ENCODE measurements around the gene GLTPD2.

The GLTPD2 gene

GRCh38 chr17:4764595-4764994 is 24.2 kb upstream of the GLTPD2 start:
- H3K27ac ChIP-seq = no peak overlapping the region
- no peaks in the 10 kb centered on the region for H3K27me3 ChIP-seq (replicated peaks)
- in situ Hi-C loops (cut with HindIII; ENCODE audit: low pct_ligation_motif_present, low sequenced_read_pairs) = no loop called here
- H3K36me3 ChIP-seq (replicated peaks) = no peaks in the 10 kb centered on the region
- H3K4me3 ChIP-seq (ENCODE audit: low read depth, low read length) = no peak overlapping the region
- TF ChIP-seq, protein P1, sequence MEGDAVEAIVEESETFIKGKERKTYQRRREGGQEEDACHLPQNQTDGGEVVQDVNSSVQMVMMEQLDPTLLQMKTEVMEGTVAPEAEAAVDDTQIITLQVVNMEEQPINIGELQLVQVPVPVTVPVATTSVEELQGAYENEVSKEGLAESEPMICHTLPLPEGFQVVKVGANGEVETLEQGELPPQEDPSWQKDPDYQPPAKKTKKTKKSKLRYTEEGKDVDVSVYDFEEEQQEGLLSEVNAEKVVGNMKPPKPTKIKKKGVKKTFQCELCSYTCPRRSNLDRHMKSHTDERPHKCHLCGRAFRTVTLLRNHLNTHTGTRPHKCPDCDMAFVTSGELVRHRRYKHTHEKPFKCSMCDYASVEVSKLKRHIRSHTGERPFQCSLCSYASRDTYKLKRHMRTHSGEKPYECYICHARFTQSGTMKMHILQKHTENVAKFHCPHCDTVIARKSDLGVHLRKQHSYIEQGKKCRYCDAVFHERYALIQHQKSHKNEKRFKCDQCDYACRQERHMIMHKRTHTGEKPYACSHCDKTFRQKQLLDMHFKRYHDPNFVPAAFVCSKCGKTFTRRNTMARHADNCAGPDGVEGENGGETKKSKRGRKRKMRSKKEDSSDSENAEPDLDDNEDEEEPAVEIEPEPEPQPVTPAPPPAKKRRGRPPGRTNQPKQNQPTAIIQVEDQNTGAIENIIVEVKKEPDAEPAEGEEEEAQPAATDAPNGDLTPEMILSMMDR (IDR thresholded peaks at IDR 0.05; ENCODE audit: low read depth, low read length, missing control alignments) = no peak
- DNase-seq = no peak

- in situ Hi-C loops (cut with HindIII; ENCODE audit: low pct_ligation_motif_present, low sequenced_read_pairs) = no loop called here
- no peak overlapping the region for H3K27ac ChIP-seq
- no peaks in the 10 kb centered on the region for H3K27me3 ChIP-seq (replicated peaks)
- TF ChIP-seq, protein P1 (IDR thresholded peaks at IDR 0.05; ENCODE audit: low read depth, low read length, missing control alignments) = no peak
- no peak overlapping the region for H3K4me3 ChIP-seq (ENCODE audit: low read depth, low read length)
- DNase-seq = no peak
- H3K36me3 ChIP-seq (replicated peaks) = no peaks in the 10 kb centered on the region
These were observed 22.6 kb upstream of the GLTPD2 start for GRCh38 chr17:4766201-4766600.

DNA sequence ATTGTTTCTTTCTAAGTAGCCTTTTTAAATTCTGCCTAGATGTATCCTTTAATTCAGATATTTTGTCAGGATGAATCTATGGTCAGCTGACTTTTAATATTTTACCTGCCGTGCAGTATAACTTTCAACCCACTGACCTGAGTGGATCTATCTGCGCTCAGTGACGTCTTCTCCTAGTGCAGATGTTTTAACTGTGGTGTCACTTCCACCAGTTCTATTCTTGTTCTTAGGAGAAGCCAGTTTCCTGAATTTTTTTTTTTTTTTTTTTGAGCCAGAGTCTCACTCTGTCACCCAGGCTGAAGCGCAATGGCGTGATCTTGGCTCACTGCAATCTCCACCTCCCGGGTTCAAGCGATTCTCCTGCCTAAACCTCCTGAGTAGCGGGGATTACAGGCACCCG is 22.0 kb upstream of the GLTPD2 start:
- DNase-seq = no peak
- in situ Hi-C loops (cut with HindIII; ENCODE audit: low pct_ligation_motif_present, low sequenced_read_pairs) = no loop called here
- Histone ChIP-seq H3K36me3 (replicated peaks) (no peaks in the 10 kb centered on the region), H3K27ac (no peak overlapping the region), H3K4me3 (ENCODE audit: low read depth, low read length) (no peak overlapping the region), H3K27me3 (replicated peaks) (peaks cover under 1% of the 10 kb centered on the region)
- TF ChIP-seq, protein P1 (IDR thresholded peaks at IDR 0.05; ENCODE audit: low read depth, low read length, missing control alignments) = no peak

DNA sequence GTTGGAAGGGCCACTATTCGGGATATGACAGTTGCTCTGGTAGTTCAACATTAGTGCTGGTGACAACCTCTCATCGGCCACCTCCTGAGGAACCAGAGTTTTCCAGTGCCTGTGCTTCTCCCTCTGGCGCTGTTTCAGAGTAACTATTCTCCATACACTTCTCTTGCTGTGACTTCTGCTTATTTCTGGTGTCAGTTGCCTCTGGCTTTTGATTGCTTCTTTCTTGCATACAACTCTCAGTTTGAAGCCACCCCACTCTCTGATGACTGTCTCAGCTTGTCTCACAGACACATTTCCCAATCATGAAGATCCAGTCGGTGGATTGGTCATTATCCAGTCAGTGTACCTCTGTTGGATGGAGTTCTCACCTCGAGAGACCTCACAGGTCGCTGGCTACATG is 20.5 kb upstream of the GLTPD2 start:
- Histone ChIP-seq H3K27me3 (replicated peaks) (peaks cover 4% of the 10 kb centered on the region), H3K36me3 (replicated peaks) (no peaks in the 10 kb centered on the region), H3K4me3 (ENCODE audit: low read depth, low read length) (no peak overlapping the region), H3K27ac (no peak overlapping the region)
- TF ChIP-seq, protein P1 (IDR thresholded peaks at IDR 0.05; ENCODE audit: low read depth, low read length, missing control alignments) = no peak
- in situ Hi-C loops (cut with HindIII; ENCODE audit: low pct_ligation_motif_present, low sequenced_read_pairs) = no loop called here
- no peak for DNase-seq

DNA sequence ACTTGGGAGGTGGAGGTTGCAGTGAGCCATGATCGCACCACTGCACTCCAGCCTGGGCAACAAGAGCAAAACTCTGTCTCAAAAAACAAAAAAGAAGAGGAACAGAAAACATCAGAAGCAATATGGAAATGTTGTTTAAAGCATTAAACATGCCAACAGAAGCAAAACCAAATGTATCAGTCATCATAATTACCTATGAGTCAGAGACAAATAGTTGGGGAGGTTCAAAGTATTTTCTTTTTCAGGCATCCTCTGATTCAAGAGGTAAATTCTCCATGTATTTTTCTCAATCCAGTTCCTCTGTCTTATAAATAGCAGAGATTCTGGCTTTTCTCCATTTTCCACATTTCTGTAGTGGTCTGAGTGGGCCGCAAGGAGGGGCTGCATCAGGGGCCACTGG is 19.1 kb upstream of the GLTPD2 start:
- in situ Hi-C loops (cut with HindIII; ENCODE audit: low pct_ligation_motif_present, low sequenced_read_pairs) = no loop called here
- no peak for DNase-seq
- no peak overlapping the region for H3K4me3 ChIP-seq (ENCODE audit: low read depth, low read length)
- H3K27ac ChIP-seq = no peak overlapping the region
- peaks cover 4% of the 10 kb centered on the region for H3K27me3 ChIP-seq (replicated peaks)
- TF ChIP-seq, protein P1 (IDR thresholded peaks at IDR 0.05; ENCODE audit: low read depth, low read length, missing control alignments) = no peak
- no peaks in the 10 kb centered on the region for H3K36me3 ChIP-seq (replicated peaks)

DNA sequence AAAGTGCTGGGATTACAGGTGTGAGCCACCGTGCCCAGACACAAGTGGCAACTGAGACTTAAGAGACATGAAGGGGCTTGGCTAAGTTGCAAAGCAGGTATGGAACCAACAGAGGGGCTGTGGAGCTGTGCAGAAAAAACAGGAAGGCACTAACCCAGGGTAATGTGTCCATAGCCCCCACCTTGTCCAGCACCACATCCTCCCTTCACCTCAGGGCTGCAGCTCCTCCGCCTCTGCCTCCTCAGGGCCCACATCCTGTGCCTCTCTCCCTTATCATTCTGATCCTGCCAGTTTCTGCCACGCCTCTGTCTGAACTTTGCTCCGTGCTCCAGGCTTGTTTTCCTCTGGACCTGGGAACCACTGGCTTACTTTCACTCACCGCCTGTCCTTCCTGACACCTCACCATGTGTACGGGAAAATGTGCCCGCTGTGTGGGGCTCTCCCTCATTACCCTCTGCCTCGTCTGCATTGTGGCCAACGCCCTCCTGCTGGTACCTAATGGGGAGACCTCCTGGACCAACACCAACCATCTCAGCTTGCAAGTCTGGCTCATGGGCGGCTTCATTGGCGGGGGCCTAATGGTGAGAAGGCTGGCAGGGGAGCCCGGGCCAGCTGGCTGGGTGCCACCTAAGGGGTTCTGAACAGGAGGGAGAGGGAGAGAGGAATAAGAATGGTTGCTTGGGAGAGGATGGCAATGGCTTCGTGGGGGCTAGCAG is 17.1 kb upstream of the GLTPD2 start, which contains the start of gene TM4SF5:
Gene TM4SF5 (plus strand): TSS at position 368 of the 716 bp plus-strand sequence. CDS start 37 bp downstream, at position 405.
- TF ChIP-seq, protein P1 (IDR thresholded peaks at IDR 0.05; ENCODE audit: low read depth, low read length, missing control alignments) = no peak
- H3K36me3 ChIP-seq (replicated peaks) = no peaks in the 10 kb centered on the region
- no peak for DNase-seq
- in situ Hi-C loops (cut with HindIII; ENCODE audit: low pct_ligation_motif_present, low sequenced_read_pairs) = no loop called here
- H3K27ac ChIP-seq = no peak within 1 kb of the TSS
- peaks cover 4% of the 10 kb centered on the region for H3K27me3 ChIP-seq (replicated peaks)
- H3K4me3 ChIP-seq (ENCODE audit: low read depth, low read length) = no peak within 1 kb of the TSS

All from brain microvascular endothelial cell (primary cell).